Progenitor cell of endocrine pancreas (in vitro differentiated cells): Measurements from ENCODE around the gene ITGAL. TPM values are rescaled to one million over a fixed set of nuclear protein-coding genes. Genes with fewer than 3 reads are reported as not detected.
A peak's percentile ranks its signal among the peaks of the same experiment; 100 is the strongest.

Experiments used
- DNase-seq: peaks from one replicate; pipeline ENCODE4 v3.0.0; 2021; ENCODE audit warnings: low spot score; ENCODE audit not compliant: unreplicated experiment
- H3K27ac Mint-ChIP-seq: 2 replicates; pipeline ENCODE4 v1.8.0; 2021; ENCODE audit warnings: mild to moderate bottlenecking, moderate library complexity, mixed read lengths
- H3K27me3 Mint-ChIP-seq: 2 replicates; pipeline ENCODE4 v1.8.0; 2021; ENCODE audit warnings: mixed read lengths
- H3K36me3 Mint-ChIP-seq: 2 replicates; pipeline ENCODE4 v1.8.0; 2022; ENCODE audit warnings: mixed read lengths; ENCODE audit not compliant: insufficient read depth
- H3K4me1 Mint-ChIP-seq: 2 replicates; pipeline ENCODE4 v1.8.0; 2021; ENCODE audit warnings: low read depth, mixed read lengths
- H3K4me3 Mint-ChIP-seq: 2 replicates; pipeline ENCODE4 v1.8.0; 2021; ENCODE audit warnings: low read depth, mild to moderate bottlenecking, moderate library complexity, mixed read lengths
- H3K9me3 Mint-ChIP-seq: 2 replicates; pipeline ENCODE4 v1.8.0; 2021; ENCODE audit warnings: low read depth, mixed read lengths
- CTCF ChIP-seq: fragments of 200-600 bp; sonication (generic); IDR thresholded peaks from one replicate; pipeline ENCODE4 v1.5.0; 2021; ENCODE audit warnings: antibody characterized with exemption, mild to moderate bottlenecking; ENCODE audit not compliant: unreplicated experiment
- total RNA-seq: library from RNA; stranded (reverse); gene quantifications from 2 replicates; pipeline ENCODE4 v1.2.1, GENCODE V29; 2021

Gene ITGAL
- total RNA-seq, 1 donor from 2014 or later, result 0.53 TPM

- Mint-ChIP-seq H3K36me3 (no peaks in the 10 kb centered on the region), H3K27ac (no peak overlapping the region), H3K4me3 (no peak overlapping the region), H3K9me3 (no peaks in the 10 kb centered on the region), H3K27me3 (peaks cover 4% of the 10 kb centered on the region), H3K4me1 (peaks cover 1% of the 10 kb centered on the region)
- TF ChIP-seq CTCF, result no peak
- DNase-seq, result no peak
Measured at GRCh38 chr16:30493941-30494488, 21.5 kb downstream of the ITGAL start.

GRCh38 chr16:30494709-30495108 lies 22.2 kb downstream of the ITGAL start:
- Mint-ChIP-seq H3K27me3 (peaks cover 4% of the 10 kb centered on the region), H3K36me3 (no peaks in the 10 kb centered on the region), H3K4me3 (no peak overlapping the region), H3K27ac (no peak overlapping the region), H3K4me1 (no peaks in the 10 kb centered on the region), H3K9me3 (no peaks in the 10 kb centered on the region)
- no peak for DNase-seq
- no peak for TF ChIP-seq CTCF

- Mint-ChIP-seq H3K36me3 (no peaks in the 10 kb centered on the region), H3K27me3 (peaks cover 6% of the 10 kb centered on the region), H3K9me3 (no peaks in the 10 kb centered on the region), H3K4me1 (no peaks in the 10 kb centered on the region), H3K4me3 (no peak overlapping the region), H3K27ac (no peak overlapping the region)
- TF ChIP-seq CTCF, result no peak
- no peak for DNase-seq
Measured at GRCh38 chr16:30499284-30499683, 26.7 kb downstream of the ITGAL start.

- DNase-seq, result no peak
- no peaks in the 10 kb centered on the region for H3K9me3 Mint-ChIP-seq
- peak overlapping the region; percentile 40 for H3K27ac Mint-ChIP-seq
- H3K36me3 Mint-ChIP-seq, result no peaks in the 10 kb centered on the region
- no peak overlapping the region for H3K4me3 Mint-ChIP-seq
- H3K4me1 Mint-ChIP-seq, result no peaks in the 10 kb centered on the region
- TF ChIP-seq CTCF, result no peak
- peaks cover 5% of the 10 kb centered on the region for H3K27me3 Mint-ChIP-seq
Measured at GRCh38 chr16:30503403-30504296, 31.1 kb downstream of the ITGAL start.

GRCh38 chr16:30509081-30509765 lies 36.7 kb downstream of the ITGAL start:
- H3K4me1 Mint-ChIP-seq, result no peaks in the 10 kb centered on the region
- no peaks in the 10 kb centered on the region for H3K27me3 Mint-ChIP-seq
- no peak for TF ChIP-seq CTCF
- no peak overlapping the region for H3K4me3 Mint-ChIP-seq
- no peak overlapping the region for H3K27ac Mint-ChIP-seq
- H3K36me3 Mint-ChIP-seq, result no peaks in the 10 kb centered on the region
- no peak for DNase-seq
- no peaks in the 10 kb centered on the region for H3K9me3 Mint-ChIP-seq
